GM23248 (cell line): ENCODE measurements around the gene COL13A1. TPM values are rescaled to one million over a fixed set of nuclear protein-coding genes. Genes with fewer than 3 reads are reported as not detected.

Experiments
- DNase-seq: peaks from one replicate; pipeline ENCODE4 v3.0.0-alpha.2; 2015
- H2AFZ ChIP-seq: fragments of 200-600 bp; sonication (generic); 2 replicates; pipeline ENCODE4 v1.6.1; 2016; ENCODE audit warnings: antibody characterized with exemption
- H3F3A ChIP-seq: fragments of 200-600 bp; sonication (generic); 2 replicates; pipeline ENCODE4 v1.6.1; 2016; ENCODE audit warnings: mild to moderate bottlenecking, antibody characterized with exemption, mixed run types; ENCODE audit not compliant: insufficient read depth
- H3K27ac ChIP-seq: fragments of 200-600 bp; sonication (generic); 2 replicates; pipeline ENCODE4 v1.5.1; 2016; ENCODE audit warnings: mild to moderate bottlenecking
- H3K27me3 ChIP-seq: fragments of 200-600 bp; sonication (generic); replicated peaks from 2 replicates; pipeline ENCODE4 v1.6.1; 2016; ENCODE audit warnings: mild to moderate bottlenecking; ENCODE audit not compliant: insufficient read depth
- H3K36me3 ChIP-seq: fragments of 200-600 bp; sonication (generic); 2 replicates; pipeline ENCODE4 v1.6.1; 2016; ENCODE audit warnings: low read depth, mild to moderate bottlenecking
- H3K4me1 ChIP-seq: fragments of 200-600 bp; sonication (generic); 2 replicates; pipeline ENCODE4 v1.6.1; 2016; ENCODE audit warnings: mild to moderate bottlenecking; ENCODE audit not compliant: insufficient read depth
- H3K4me2 ChIP-seq: fragments of 200-600 bp; sonication (generic); one replicate; pipeline ENCODE4 v1.6.1; 2016; ENCODE audit warnings: mild to moderate bottlenecking; ENCODE audit not compliant: unreplicated experiment
- H3K4me3 ChIP-seq: fragments of 200-600 bp; sonication (generic); 2 replicates; pipeline ENCODE4 v1.5.1; 2016; ENCODE audit warnings: mild to moderate bottlenecking
- H3K79me2 ChIP-seq: fragments of 200-600 bp; sonication (generic); 2 replicates; pipeline ENCODE4 v1.6.1; 2016; ENCODE audit warnings: mild to moderate bottlenecking; ENCODE audit not compliant: insufficient read depth
- H3K9ac ChIP-seq: fragments of 200-600 bp; sonication (generic); 2 replicates; pipeline ENCODE4 v1.6.1; 2016; ENCODE audit warnings: mild to moderate bottlenecking
- H3K9me2 ChIP-seq: fragments of 200-600 bp; sonication (generic); 2 replicates; pipeline ENCODE4 v1.6.1; 2016; ENCODE audit warnings: mixed run types, mild to moderate bottlenecking, moderate library complexity; ENCODE audit not compliant: insufficient read depth
- H3K9me3 ChIP-seq: fragments of 200-600 bp; sonication (generic); one replicate; pipeline ENCODE4 v1.6.1; 2017; ENCODE audit warnings: low read depth
- H4K20me1 ChIP-seq: fragments of 200-600 bp; sonication (generic); 2 replicates; pipeline ENCODE4 v1.6.0; 2016; ENCODE audit not compliant: insufficient read depth
- EZH2 ChIP-seq: fragments of 200-600 bp; sonication (generic); IDR thresholded peaks from 2 replicates; pipeline ENCODE4 v1.6.1; 2018; ENCODE audit warnings: antibody characterized with exemption, mild to moderate bottlenecking; ENCODE audit not compliant: insufficient read depth, poor library complexity, severe bottlenecking
- EZH2phosphoT487 ChIP-seq: fragments of 200-600 bp; sonication (generic); IDR thresholded peaks from 2 replicates; pipeline ENCODE4 v1.6.1; 2018; ENCODE audit warnings: antibody characterized with exemption, moderate library complexity, mild to moderate bottlenecking, low read depth; ENCODE audit not compliant: insufficient read depth
- WGBS, 2 experiments: methylation state at CpG; one replicate each; pipeline ENCODE4 v1.1.6; 2015 to 2017; ENCODE audit warnings: low lambda C conversion rate in 2 of 2, low coverage in 1 of 2; ENCODE audit errors: missing lambda C conversion rate in 2 of 2; 5-methylcytosine and 5-hydroxymethylcytosine counted together
- in situ Hi-C: fragments of 300-500 bp; cut with MboI; formaldehyde crosslinking; loops from 2 replicates; pipeline ENCODE4 v1.15.0; 2020
- polyA plus RNA-seq: library from polyadenylated mRNA; unstranded; fragments of >200 nt; fragmentation: Nextera tagmentation; extraction: Ambion mirVana; gene quantifications from 2 replicates; pipeline ENCODE4 v1.2.1, GENCODE V29; 2016
- total RNA-seq: library from RNA; depleted of rRNA; stranded (reverse); fragments of >200 nt; shearing (Covaris generic); gene quantifications from 2 replicates; pipeline ENCODE4 v1.2.3, GENCODE V29; 2014

COL13A1 gene
- total and polyA plus RNA-seq, 2 experiments from 2014 or later = 12.8 to 17.3 TPM

DNA sequence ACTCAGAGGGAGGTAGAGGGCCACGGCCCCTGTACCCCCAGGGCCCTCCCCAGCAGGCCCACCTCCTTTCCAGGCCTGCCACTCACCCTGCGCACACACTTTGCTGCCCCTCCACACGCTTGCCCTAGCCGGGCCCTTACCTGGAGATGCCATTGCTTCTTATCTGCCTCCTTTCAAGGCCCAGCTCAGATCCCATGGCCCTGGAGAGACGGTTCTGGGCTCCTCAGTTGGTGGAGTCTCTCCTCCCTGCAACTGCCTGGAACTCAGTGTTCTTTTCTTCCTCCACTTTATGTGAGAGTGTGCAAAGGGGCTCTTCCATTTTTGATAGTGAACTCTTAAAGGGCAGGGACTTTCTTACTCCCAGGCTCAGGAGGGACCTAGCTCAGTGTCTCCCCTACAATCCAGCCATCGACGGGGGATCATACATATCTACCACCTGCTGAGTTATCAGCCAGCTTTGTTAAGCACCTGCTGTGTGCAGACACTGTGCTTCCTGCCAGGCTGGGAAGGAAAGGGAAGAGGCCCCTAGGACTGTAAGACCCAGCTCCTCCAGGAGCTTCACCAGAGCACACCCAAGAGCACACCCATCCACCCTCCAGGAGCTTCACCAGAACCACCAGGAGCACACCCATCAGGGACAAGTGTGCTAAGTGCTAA lies 161.6 kb downstream of the COL13A1 start:
- Histone ChIP-seq H2AFZ (no peak overlapping the region), H3K27ac (no peak overlapping the region), H3K27me3 (peaks cover 22% of the 10 kb centered on the region), H3K79me2 (no peaks in the 10 kb centered on the region), H3K36me3 (no peaks in the 10 kb centered on the region), H3K4me2 (no peak overlapping the region), H3K9me2 (no peaks in the 10 kb centered on the region), H3K4me1 (no peaks in the 10 kb centered on the region), H3K9ac (no peak overlapping the region), H3K4me3 (no peak overlapping the region), H3K9me3 (no peaks in the 10 kb centered on the region), H3F3A (no peaks in the 10 kb centered on the region), H4K20me1 (no peaks in the 10 kb centered on the region)
- TF ChIP-seq EZH2 = no peak
- in situ Hi-C loops = no loop called here
- DNase-seq = no peak
- 87 to 89% methylated on average over 7 of the region's 7 CpGs for WGBS, 2 experiments

DNA sequence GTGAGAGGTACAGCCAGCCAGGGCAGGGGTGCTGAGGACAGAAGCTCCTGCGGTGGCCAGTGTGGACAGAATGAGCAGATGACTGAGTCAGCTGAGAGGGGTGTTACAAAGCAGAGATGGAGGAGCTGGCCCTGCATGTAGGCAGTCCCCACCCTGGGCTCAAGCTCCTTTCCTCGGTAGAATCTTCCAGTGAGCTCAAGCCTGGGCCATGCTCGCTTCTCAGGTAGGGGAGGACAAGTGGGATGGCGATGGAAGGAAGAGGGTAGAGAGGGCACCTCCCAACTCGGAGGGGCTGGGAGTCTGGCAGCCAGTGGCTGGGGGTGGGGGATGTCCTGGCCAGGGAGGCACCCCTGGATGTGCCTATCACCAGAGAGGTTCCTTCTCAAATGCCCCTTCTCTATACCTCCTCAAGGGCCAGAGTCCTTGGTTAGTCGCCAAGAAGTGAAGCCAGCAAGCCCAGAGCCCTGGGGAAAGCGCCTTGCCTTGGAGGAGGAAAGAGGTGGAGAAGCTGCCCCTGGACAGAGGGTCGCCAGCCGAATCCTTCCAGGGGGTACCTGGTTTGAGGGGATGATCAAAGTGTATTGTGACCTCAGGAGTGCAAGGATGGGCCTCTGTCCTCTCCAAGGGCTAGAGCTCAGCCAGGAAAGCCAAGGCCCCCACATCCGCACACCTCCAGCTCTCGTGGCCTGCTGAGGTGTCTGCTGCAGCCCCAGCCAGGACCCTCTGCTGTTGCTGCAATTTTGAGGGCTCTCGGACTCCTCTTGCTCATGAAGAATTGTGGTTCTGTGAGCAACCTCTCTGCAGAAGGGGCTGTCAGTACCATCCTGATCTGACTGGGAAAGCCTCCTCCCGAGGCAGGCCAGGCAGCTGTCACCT lies 162.4 kb downstream of the COL13A1 start:
- WGBS, 2 experiments = 67 to 74% methylated on average over 13 of the region's 13 CpGs
- TF ChIP-seq EZH2phosphoT487 = no peak
- no peak for TF ChIP-seq EZH2
- H3K36me3 ChIP-seq = no peaks in the 10 kb centered on the region

DNA sequence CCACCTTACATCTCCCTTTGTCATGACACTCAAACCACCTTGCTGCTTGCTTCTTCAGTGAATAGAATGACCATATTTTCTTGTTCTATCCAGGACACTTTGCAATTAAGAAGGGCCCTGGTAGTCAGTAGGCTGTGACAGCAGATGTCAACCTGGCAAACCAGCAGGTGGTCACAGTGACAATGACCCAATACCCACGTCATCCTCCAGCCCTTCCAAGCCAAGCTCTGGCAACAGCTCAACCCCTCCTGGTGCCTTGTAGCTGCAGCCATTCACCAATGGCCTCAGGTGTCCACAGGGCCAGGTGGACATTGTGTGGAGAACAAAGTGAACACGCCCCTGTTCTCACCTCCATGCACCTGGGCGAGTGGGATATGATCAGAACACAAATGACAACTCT lies 163.4 kb downstream of the COL13A1 start:
- Histone ChIP-seq H2AFZ (no peak overlapping the region), H3K4me1 (no peaks in the 10 kb centered on the region), H3K4me3 (no peak overlapping the region), H3F3A (no peaks in the 10 kb centered on the region), H3K9ac (no peak overlapping the region), H3K27me3 (peaks cover 39% of the 10 kb centered on the region), H3K4me2 (no peak overlapping the region), H3K79me2 (no peaks in the 10 kb centered on the region), H3K9me3 (no peaks in the 10 kb centered on the region), H3K9me2 (no peaks in the 10 kb centered on the region), H4K20me1 (no peaks in the 10 kb centered on the region), H3K27ac (no peak overlapping the region), H3K36me3 (no peaks in the 10 kb centered on the region)
- DNase-seq = no peak
- in situ Hi-C loops = no loop called here
- TF ChIP-seq EZH2phosphoT487 (no peak), EZH2 (no peak)
- 65 to 66% methylated on average over 3 of the region's 3 CpGs for WGBS, 2 experiments

More for the DNA sequence above, 162.4 kb downstream of the COL13A1 start:
- no peaks in the 10 kb centered on the region for H3K9me2 ChIP-seq
- no peak overlapping the region for H2AFZ ChIP-seq
- H3K4me1 ChIP-seq = no peaks in the 10 kb centered on the region
- no peak overlapping the region for H3K4me3 ChIP-seq
- no peaks in the 10 kb centered on the region for H3F3A ChIP-seq
- H4K20me1 ChIP-seq = no peaks in the 10 kb centered on the region
- in situ Hi-C loops = no loop called here
- no peaks in the 10 kb centered on the region for H3K79me2 ChIP-seq
- H3K4me2 ChIP-seq = no peak overlapping the region
- no peaks in the 10 kb centered on the region for H3K9me3 ChIP-seq
- H3K27ac ChIP-seq = no peak overlapping the region
- no peak overlapping the region for H3K9ac ChIP-seq
- no peak for DNase-seq
- H3K27me3 ChIP-seq = peaks cover 30% of the 10 kb centered on the region

DNA sequence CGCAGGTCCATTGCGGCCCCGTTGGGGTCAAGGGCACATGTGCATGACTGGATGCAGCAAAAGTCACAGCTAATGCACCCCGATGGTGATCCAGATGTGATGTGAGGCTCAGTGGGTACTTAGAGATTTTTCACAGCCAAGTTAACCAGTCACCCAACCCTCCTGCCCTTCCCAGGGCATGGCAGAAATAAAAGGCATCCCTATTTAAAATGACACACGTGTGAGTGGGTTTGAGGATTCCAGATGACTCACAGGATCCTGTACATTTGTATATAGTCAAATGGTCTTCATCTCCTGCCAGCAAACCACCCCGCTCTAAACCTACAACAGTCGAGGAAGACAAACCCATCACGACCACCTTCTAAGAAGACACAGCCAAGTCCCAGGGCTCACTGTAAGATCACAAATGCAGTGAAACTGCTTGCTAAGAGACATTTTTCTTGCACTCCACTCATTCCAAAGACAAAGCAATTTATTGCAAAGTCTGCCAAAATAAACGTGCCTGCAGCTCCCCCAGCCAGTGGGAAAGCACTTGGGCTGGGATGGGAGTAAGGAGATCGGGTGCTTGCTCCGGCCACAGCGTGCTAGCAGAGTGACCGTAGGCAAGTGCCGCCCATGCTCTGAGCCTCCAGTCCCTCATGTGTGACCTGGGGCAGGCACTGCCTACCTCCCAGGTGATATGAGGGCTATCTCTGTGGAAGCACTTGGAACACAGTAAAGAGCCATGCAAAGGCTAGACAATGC lies 164.4 kb downstream of the COL13A1 start:
- no peaks in the 10 kb centered on the region for H3F3A ChIP-seq
- in situ Hi-C loops = no loop called here
- H3K79me2 ChIP-seq = no peaks in the 10 kb centered on the region
- 46 to 53% methylated on average over 14 of the region's 14 CpGs for WGBS, 2 experiments
- H4K20me1 ChIP-seq = no peaks in the 10 kb centered on the region
- H3K27ac ChIP-seq = no peak overlapping the region
- DNase-seq = peak; percentile 27
- TF ChIP-seq EZH2phosphoT487 (no peak), EZH2 (no peak)
- H3K27me3 ChIP-seq = peaks cover 49% of the 10 kb centered on the region
- no peak overlapping the region for H3K4me2 ChIP-seq
- H2AFZ ChIP-seq = no peak overlapping the region
- no peaks in the 10 kb centered on the region for H3K9me3 ChIP-seq
- no peaks in the 10 kb centered on the region for H3K36me3 ChIP-seq
- H3K9me2 ChIP-seq = no peaks in the 10 kb centered on the region
- H3K4me3 ChIP-seq = no peak overlapping the region
- no peak overlapping the region for H3K9ac ChIP-seq
- H3K4me1 ChIP-seq = no peaks in the 10 kb centered on the region
